Endothelial cell of umbilical vein (primary cell): Measurements from ENCODE around the gene NCKAP5. TPM values are rescaled to one million over a fixed set of nuclear protein-coding genes. Genes with fewer than 3 reads are reported as not detected.

ENCODE experiments used
- BruUV-seq: library from RNA; stranded (reverse); fragments of 400-500 nt; replicated peaks from 2 replicates; lab custom pipeline; 2021; lab: Mats Ljungman, UMichigan
- CTCF ChIA-PET: fragments of 300-600, 350-600 bp; sonication (Branson Sonifier 250); formaldehyde crosslinking; loops from one replicate; lab custom pipeline; 2021; ENCODE audit warnings: antibody characterized with exemption, inconsistent platforms; lab: Charles Lee
- POLR2A ChIA-PET: fragments of 300-600, 350-600 bp; sonication (Branson Sonifier 250); formaldehyde crosslinking; loops from one replicate; lab custom pipeline; 2021; ENCODE audit warnings: antibody characterized with exemption, inconsistent platforms; lab: Charles Lee
- DNase-seq: peaks from one replicate; pipeline ENCODE4 v3.0.0-alpha.2; 2011; ENCODE audit warnings: low read depth, low spot score
- FAIRE-seq: peaks from 2 replicates; lab custom pipeline; 2011; peaks lifted over from hg19 to GRCh38; lab: Jason Lieb, UNC
- H2AFZ ChIP-seq: 2 replicates; pipeline ENCODE4 v1.6.0; 2012; ENCODE audit warnings: low read depth, low read length, control low read depth, inconsistent platforms
- H3K27ac ChIP-seq: 2 replicates; pipeline ENCODE4 v1.5.1; 2011; ENCODE audit warnings: low read depth, mild to moderate bottlenecking, control low read depth, low read length, moderate library complexity; ENCODE audit not compliant: insufficient read depth
- H3K27me3 ChIP-seq, 2 experiments: 2 replicates each; pipeline versions ENCODE4 v1.6.0 to v1.6.1; 2011; ENCODE audit warnings: low read length in 2 of 2, mixed read lengths in 1 of 2; ENCODE audit not compliant: control insufficient read depth in 2 of 2, insufficient read depth in 2 of 2
- H3K36me3 ChIP-seq, 2 experiments: 2 replicates in 1 of 2; 3 replicates in 1 of 2; pipeline ENCODE4 v1.5.1; 2011; ENCODE audit warnings: low read length in 2 of 2, mild to moderate bottlenecking in 1 of 2, moderate library complexity in 1 of 2; ENCODE audit not compliant: control insufficient read depth in 2 of 2, insufficient read depth in 2 of 2; ENCODE audit errors: extremely low read depth in 1 of 2
- H3K4me1 ChIP-seq: 3 replicates; pipeline ENCODE4 v1.5.1; 2011; ENCODE audit warnings: mild to moderate bottlenecking, low read length; ENCODE audit not compliant: control insufficient read depth, insufficient read depth; ENCODE audit errors: extremely low read depth
- H3K4me2 ChIP-seq: 2 replicates; pipeline ENCODE4 v1.6.1; 2011; ENCODE audit warnings: low read length, control low read depth, mixed read lengths; ENCODE audit not compliant: insufficient read depth
- H3K4me3 ChIP-seq, 3 experiments: fragments of 200-600 bp in 1 of 3; sonication (generic), shearing (Covaris generic) in 1 of 3; replicated peaks in 1 of 3; 2 replicates each; pipeline ENCODE4 v1.5.1; 2011 to 2016; ENCODE audit warnings: control low read depth in 3 of 3, low read length in 3 of 3, mild to moderate bottlenecking in 2 of 3, inconsistent platforms in 1 of 3, low read depth in 1 of 3, moderate library complexity in 1 of 3; ENCODE audit not compliant: insufficient read depth in 1 of 3
- H3K79me2 ChIP-seq: 2 replicates; pipeline ENCODE4 v1.6.0; 2012; ENCODE audit warnings: low read length, inconsistent platforms; ENCODE audit not compliant: control insufficient read depth, insufficient read depth
- H3K9ac ChIP-seq: replicated peaks from 2 replicates; pipeline ENCODE3; 2011; ENCODE audit warnings: low read length, control low read depth; ENCODE audit not compliant: insufficient read depth; ENCODE audit errors: extremely low read depth
- H3K9me1 ChIP-seq: replicated peaks from 3 replicates; pipeline ENCODE4 v1.6.0; 2011; ENCODE audit warnings: mild to moderate bottlenecking, low read length; ENCODE audit not compliant: control insufficient read depth, insufficient read depth; ENCODE audit errors: extremely low read depth
- H3K9me3 ChIP-seq: replicated peaks from 2 replicates; pipeline ENCODE4 v1.5.1; 2012; ENCODE audit warnings: low read length, inconsistent platforms; ENCODE audit not compliant: control insufficient read depth, insufficient read depth
- H4K20me1 ChIP-seq: replicated peaks from 2 replicates; pipeline ENCODE3; 2011; ENCODE audit warnings: mild to moderate bottlenecking, low read length; ENCODE audit not compliant: control insufficient read depth, insufficient read depth; ENCODE audit errors: extremely low read depth
- CTCF ChIP-seq, 2 donors: IDR thresholded peaks; 1 replicate in 1 of 2; 2 replicates in 1 of 2; pipeline ENCODE4 v1.5.1; 2011; ENCODE audit warnings: low read length in 2 of 2, mild to moderate bottlenecking in 2 of 2, moderate library complexity in 2 of 2, control low read depth in 1 of 2, inconsistent platforms in 1 of 2, low read depth in 1 of 2; ENCODE audit not compliant: insufficient read depth in 1 of 2; ENCODE audit errors: extremely low read depth in 1 of 2
- EZH2 ChIP-seq: IDR thresholded peaks from 2 replicates; pipeline ENCODE4 v1.6.1; 2012; ENCODE audit warnings: borderline replicate concordance, low read depth, mild to moderate bottlenecking, moderate library complexity, low read length, inconsistent platforms; ENCODE audit not compliant: severe bottlenecking
- FOS ChIP-seq: IDR thresholded peaks from 2 replicates; pipeline ENCODE4 v1.6.1; 2011; ENCODE audit warnings: mild to moderate bottlenecking, low read length, moderate library complexity, borderline replicate concordance; ENCODE audit not compliant: insufficient read depth
- GATA2 ChIP-seq: IDR thresholded peaks from 2 replicates; pipeline ENCODE4 v1.7.0; 2011; ENCODE audit warnings: low read depth, mild to moderate bottlenecking, moderate library complexity, mixed read lengths, low read length; ENCODE audit not compliant: insufficient read length, insufficient read depth
- JUN ChIP-seq: IDR thresholded peaks from 2 replicates; pipeline ENCODE4 v1.6.1; 2011; ENCODE audit warnings: borderline replicate concordance, low read depth; ENCODE audit not compliant: insufficient read length, insufficient read depth
- MAX ChIP-seq: IDR thresholded peaks from 2 replicates; pipeline ENCODE4 v1.6.1; 2011; ENCODE audit not compliant: insufficient read depth, insufficient read length
- MYC ChIP-seq: IDR thresholded peaks from one replicate; pipeline ENCODE4 v1.6.1; 2011; ENCODE audit warnings: mild to moderate bottlenecking, low read depth, low read length
- POLR2A ChIP-seq: IDR thresholded peaks from 2 replicates; pipeline ENCODE4 v1.6.1; 2012; ENCODE audit warnings: low read depth, mild to moderate bottlenecking, control low read depth, low read length
- POLR2AphosphoS5 ChIP-seq: IDR thresholded peaks from 2 replicates; pipeline ENCODE4 v1.6.1; 2012; ENCODE audit warnings: low read depth, mild to moderate bottlenecking, control low read depth, low read length, moderate library complexity; ENCODE audit not compliant: insufficient read depth
- dilution Hi-C: fragments of 300-500 bp; cut with MboI; formaldehyde crosslinking; loops from one replicate; pipeline ENCODE4 v1.15.0; 2019; ENCODE audit warnings: low sequenced_read_pairs; ENCODE audit not compliant: extremely low pct_ligation_motif_present
- intact Hi-C: fragments of 100-400 bp; cut with micrococcal nuclease; formaldehyde crosslinking; loops from one replicate; pipeline ENCODE4 v1.10.0; 2022
- polyA plus RNA-seq, 4 experiments: library from polyadenylated mRNA; depleted of rRNA in 3 of 4; stranded (reverse) in 3 of 4; unstranded in 1 of 4; fragments of >200 nt; gene quantifications; 2 replicates each; pipeline versions ENCODE4 v1.2.1 to v1.2.3, GENCODE V29; 2011 to 2012; ENCODE audit warnings: missing spikeins in 1 of 4
- total RNA-seq: library from RNA; stranded (reverse); gene quantifications from 2 replicates; pipeline ENCODE4 v1.2.3, GENCODE V29; 2021

The NCKAP5 gene
- total and polyA plus RNA-seq, 2 donors (not counting 3 experiments of a cell fraction or from before 2014, with no cell fraction given), result 0.47 to 3.3 TPM

DNA sequence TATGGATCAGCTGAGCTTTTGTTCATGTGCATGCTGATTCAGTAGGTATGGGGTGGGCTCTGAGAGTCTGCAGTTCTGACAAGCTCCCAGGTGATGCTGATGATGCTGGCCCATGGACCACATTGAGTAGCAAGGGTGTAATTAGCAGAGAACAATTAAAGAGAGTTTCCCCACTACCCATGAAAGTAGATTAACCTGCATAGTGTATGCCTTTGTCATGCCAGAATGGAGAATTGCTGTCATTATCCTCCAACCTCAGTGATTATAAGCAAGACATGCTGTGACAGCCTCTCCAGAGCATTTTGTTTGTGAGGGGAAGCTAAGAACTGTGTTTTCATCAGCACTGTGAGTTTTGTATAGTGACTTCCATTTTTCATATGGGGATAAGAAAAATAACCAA, 838.7 kb downstream of the NCKAP5 start:
- FAIRE-seq (no peak), DNase-seq (no peak)
- Histone ChIP-seq H3K9me3 (no peaks in the 10 kb centered on the region), H3K4me3 (no peak overlapping the region), H3K4me1 (no peaks in the 10 kb centered on the region), H3K27me3 (no peaks in the 10 kb centered on the region), H3K4me2 (no peak overlapping the region), H3K79me2 (no peaks in the 10 kb centered on the region), H4K20me1 (no peaks in the 10 kb centered on the region), H3K27ac (no peak overlapping the region), H3K9ac (no peak overlapping the region), H3K36me3 (no peaks in the 10 kb centered on the region), H3K9me1 (no peaks in the 10 kb centered on the region), H2AFZ (no peak overlapping the region)
- POLR2A ChIA-PET, result no interaction called here
- intact Hi-C loops, result no loop called here
- no TSS peak for BruUV-seq
- CTCF ChIA-PET, result no interaction called here
- TF ChIP-seq GATA2, result no peak
- TF ChIP-seq JUN, result no peak
- no peak for TF ChIP-seq POLR2A
- TF ChIP-seq MYC, result no peak
- no peak for TF ChIP-seq FOS
- TF ChIP-seq POLR2AphosphoS5, result no peak
- no peak for TF ChIP-seq CTCF (IDR thresholded peaks at IDR 0.05; ENCODE audit: extremely low read depth in 1 of 2, insufficient read depth in 1 of 2, low read depth in 1 of 2, low read length in 2 of 2)
- TF ChIP-seq EZH2, result no peak
- no peak for TF ChIP-seq MAX
- dilution Hi-C loops, result no loop called here
